Measurements from ENCODE around the gene YAF2.

The YAF2 gene

DNA sequence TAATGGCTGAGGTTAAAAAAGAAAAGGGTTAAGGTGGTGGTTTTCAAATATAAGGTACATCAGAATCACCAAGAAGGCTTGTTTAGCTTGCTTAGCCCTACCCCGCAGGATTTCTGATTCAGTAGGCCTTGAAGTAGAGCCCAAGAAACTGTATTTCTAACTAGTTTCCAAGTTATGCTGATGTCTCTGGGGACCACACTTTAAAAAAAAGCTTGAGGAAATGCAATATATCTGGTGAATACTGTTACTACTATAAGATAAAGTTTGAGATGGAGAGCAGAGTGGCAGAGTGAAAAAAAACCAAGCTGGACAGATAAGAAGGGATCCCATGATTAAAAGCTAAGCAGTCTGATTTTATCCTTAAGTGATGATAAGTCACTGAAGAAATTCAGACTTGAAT, 75.1 kb downstream of the YAF2 start:
- TF ChIP-seq, protein P1, sequence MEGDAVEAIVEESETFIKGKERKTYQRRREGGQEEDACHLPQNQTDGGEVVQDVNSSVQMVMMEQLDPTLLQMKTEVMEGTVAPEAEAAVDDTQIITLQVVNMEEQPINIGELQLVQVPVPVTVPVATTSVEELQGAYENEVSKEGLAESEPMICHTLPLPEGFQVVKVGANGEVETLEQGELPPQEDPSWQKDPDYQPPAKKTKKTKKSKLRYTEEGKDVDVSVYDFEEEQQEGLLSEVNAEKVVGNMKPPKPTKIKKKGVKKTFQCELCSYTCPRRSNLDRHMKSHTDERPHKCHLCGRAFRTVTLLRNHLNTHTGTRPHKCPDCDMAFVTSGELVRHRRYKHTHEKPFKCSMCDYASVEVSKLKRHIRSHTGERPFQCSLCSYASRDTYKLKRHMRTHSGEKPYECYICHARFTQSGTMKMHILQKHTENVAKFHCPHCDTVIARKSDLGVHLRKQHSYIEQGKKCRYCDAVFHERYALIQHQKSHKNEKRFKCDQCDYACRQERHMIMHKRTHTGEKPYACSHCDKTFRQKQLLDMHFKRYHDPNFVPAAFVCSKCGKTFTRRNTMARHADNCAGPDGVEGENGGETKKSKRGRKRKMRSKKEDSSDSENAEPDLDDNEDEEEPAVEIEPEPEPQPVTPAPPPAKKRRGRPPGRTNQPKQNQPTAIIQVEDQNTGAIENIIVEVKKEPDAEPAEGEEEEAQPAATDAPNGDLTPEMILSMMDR (conservative IDR thresholded peaks at IDR 0.05): no peak

DNA sequence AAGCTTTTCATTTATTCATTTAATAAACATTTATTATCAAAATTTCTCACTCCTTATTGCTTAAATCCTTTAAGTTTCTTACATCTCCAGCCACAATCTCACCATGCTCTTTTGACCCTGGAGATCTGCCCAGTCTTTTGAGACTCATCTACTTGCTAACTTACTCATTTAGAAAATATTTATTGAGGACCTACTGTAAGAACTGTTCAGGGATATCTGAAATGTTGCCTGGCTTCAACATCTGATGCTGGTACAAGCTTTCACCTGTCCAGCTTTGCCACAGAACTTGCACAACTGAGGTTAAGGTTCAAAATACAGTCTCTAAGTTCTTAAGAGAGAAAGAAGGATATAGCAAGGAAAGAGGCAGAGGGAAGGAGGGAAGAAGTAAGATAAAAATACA, 75.9 kb downstream of the YAF2 start:
- TF ChIP-seq, protein P1 (conservative IDR thresholded peaks at IDR 0.05): no peak
- no peak overlapping the region for H3K27ac ChIP-seq

More for the DNA sequence above, 75.1 kb downstream of the YAF2 start:
- no peak overlapping the region for H3K27ac ChIP-seq

DNA sequence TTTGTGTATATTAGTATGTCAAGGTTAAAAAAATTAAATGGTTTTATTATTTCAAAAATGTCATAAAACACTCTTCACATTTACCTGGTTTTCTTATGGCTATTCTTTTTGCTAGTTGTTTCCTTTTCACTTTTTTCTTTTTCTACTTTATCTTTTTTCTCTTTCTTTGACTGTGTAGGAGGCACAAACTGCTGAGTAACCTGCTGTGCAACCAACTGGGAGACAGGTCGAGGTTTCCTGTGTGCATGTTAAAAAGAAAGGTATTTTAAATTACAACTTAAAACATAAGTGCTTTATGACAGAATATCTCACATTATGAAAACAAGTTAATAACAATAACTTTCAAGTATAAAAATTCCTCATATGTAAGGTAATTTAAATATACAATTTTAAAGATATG, 76.5 kb downstream of the YAF2 start:
- no peak overlapping the region for H3K27ac ChIP-seq
- TF ChIP-seq, protein P1 (conservative IDR thresholded peaks at IDR 0.05): no peak

DNA sequence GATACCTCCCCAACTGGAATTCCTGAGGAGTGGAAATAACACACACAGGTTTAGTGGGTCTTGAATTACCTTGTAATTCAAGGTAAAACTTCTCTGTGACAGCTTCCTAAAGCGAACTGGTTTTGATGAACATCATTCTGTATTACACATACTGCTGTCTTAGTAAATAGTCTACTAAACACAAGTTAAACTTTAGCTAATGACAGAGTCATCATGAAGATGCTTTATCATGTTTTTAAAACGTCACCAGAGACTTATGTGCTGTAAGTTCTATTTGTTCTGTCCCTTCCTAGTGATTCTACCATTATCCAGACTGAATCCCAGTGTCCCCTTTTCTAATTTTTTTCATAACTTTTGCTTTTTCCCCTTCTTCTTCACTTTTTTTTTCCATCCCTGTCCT, 81.8 kb downstream of the YAF2 start:
- TF ChIP-seq, protein P1 (conservative IDR thresholded peaks at IDR 0.05): no peak
- no peak overlapping the region for H3K27ac ChIP-seq

- peak overlapping the region; percentile 93 for H3K27ac ChIP-seq
- TF ChIP-seq, protein P1 (conservative IDR thresholded peaks at IDR 0.05): peak; percentile 40
These were observed 92.4 kb downstream of the YAF2 start for GRCh38 chr12:42145552-42146215.

- TF ChIP-seq, protein P1 (conservative IDR thresholded peaks at IDR 0.05): no peak
- peak overlapping the region; percentile 93 for H3K27ac ChIP-seq
These were observed 92.9 kb downstream of the YAF2 start for GRCh38 chr12:42145197-42145549.

GRCh38 chr12:42144408-42145196, 93.4 kb downstream of the YAF2 start, which contains the start of gene GXYLT1:
TSS of gene GXYLT1 (minus strand) at chr12:42144874. CDS start at chr12:42144646, 228 bp downstream.
- peak within 1 kb of the TSS; percentile 93 for H3K27ac ChIP-seq
- TF ChIP-seq, protein P1 (conservative IDR thresholded peaks at IDR 0.05): no peak

Measured in VCaP (cell line).